ENCODE results near the gene AHDC1.

The AHDC1 gene

DNA sequence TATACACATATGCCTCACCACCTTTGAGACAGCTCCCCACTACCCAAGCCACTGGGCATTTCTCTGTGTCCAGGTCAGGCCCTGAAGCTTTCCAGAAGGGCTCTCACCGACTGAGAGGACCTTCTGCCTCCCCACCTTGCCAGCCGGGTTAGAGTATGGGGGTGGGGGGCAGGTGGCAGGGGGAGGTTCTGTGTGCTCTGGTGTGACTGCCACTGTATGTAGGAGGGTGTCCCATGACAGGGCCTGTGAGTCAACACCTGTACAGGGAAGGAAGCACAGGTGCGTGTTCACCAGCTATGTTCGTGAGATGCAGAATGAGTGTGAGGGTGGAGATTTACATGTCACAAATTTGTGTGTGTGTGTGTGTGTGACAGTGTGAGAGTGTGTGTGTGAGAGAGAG lies 7.0 kb downstream of the AHDC1 start:
- DNase-seq, result no peak

- peak; percentile 46 for DNase-seq
Measured at GRCh38 chr1:27596261-27596660, 7.7 kb downstream of the AHDC1 start.

DNA sequence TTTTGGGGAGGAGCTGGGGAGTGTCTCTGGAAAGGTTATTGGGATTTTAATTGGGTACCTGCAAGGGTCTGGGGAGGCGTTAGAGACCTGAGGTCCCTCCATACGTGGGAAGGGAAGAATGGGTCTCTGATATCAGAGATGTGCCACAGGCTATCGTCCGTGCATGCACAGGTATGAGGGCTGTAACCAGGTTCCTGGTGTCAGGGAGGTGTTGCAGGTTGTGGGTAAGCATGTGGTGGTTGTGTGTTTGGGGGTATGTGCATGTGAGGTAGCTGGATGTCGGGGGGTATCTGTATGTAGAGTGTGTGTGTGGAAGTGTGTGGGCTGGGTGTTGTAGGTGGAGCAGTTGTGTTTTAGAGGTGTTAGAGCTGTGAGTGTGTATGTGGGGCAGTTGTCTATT lies 8.3 kb downstream of the AHDC1 start:
- DNase-seq, result no peak

GRCh38 chr1:27594564-27595510 lies 9.1 kb downstream of the AHDC1 start:
- DNase-seq, result peak; percentile 45

- no peak for DNase-seq
Measured at GRCh38 chr1:27593678-27594563, 10.0 kb downstream of the AHDC1 start.

DNA sequence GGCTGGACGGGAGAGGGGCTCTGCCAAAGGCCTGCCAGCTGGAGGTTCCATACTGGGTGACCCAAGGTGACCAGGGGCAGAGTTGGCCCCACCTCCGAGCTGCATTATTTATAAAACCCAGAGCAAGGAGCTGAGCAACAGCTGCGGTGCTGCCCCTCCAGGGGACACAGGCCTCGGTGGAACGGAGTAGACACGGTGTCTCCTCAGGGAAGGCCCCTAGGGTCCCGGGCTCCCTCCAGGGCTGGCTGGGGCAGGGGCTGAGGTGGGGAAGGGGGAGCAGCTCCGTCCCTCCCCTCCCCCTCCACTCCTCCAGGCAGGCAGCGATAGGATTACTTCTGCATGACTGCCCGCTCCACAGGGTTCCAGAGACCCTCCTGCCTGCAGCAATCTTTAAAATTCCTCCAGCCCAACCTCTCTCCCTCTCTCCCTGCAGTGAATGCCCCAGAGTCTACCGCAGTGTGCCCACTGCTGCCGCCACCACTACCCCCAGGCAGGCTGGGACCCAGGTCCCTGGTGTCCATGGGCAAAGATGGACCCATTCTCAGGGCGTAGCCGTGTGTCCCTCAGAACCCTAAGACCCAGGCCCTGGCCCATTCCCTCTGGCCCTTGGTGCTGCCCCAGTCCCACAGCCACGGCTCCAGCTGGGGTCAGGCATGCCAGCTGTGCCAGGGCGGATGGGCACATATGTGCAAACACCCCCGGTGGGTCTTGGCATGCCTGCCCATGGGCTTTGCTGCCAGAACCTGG lies 10.8 kb downstream of the AHDC1 start:
- no peak for DNase-seq

DNA sequence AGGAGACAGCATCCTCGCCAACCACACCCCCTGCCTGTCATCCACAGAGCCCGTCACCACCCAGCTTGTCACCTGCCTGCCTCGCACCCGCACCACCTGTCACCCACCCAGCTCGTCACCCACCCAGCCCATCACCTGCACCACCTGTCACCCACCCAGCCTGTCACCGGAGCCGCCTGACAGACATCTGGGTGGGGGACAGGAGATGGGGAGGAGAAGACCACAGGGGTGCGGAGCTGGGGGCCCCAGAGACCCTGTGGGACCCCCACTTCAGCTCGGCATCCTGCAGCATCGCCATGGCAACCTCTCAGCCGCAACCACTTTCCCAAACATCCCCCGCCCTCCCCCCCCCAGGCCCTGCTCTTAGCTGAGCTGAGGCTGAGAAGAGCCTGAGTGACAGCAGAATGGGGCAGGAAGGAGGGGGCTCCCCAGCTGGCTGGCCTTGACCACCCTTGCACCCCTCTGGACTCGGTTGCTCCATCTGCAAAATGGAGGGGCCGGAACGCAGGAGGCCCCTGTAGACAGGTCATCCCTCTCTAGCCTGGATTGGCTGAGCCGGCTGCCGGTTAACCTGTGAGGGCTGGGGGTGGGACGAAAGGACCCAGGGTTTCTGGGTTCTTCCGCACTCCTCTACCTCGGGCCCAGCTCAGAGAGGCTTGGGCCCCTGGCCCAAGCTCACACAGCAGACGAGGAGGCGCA lies 11.6 kb downstream of the AHDC1 start:
- no peak for DNase-seq

DNA sequence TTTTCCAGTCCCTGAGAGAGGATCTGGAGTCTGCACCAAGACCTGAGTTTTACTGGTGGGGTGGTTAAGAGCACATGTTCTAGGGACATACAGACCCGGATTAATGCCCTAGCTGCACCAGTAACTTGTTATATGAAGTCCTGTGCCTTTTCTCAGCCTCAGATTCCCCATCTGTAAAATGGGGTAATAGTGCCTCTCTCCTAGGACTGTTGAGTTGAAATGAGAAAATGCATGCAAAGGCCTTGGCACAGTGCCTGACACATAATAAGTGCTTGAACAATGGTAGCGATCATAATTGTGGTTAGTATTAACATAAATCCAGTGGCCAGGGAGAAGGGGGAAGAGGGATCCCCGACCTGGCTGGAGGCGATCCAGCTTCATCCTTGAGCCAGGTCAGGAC lies 12.3 kb downstream of the AHDC1 start:
- peak; percentile 52 for DNase-seq

DNA sequence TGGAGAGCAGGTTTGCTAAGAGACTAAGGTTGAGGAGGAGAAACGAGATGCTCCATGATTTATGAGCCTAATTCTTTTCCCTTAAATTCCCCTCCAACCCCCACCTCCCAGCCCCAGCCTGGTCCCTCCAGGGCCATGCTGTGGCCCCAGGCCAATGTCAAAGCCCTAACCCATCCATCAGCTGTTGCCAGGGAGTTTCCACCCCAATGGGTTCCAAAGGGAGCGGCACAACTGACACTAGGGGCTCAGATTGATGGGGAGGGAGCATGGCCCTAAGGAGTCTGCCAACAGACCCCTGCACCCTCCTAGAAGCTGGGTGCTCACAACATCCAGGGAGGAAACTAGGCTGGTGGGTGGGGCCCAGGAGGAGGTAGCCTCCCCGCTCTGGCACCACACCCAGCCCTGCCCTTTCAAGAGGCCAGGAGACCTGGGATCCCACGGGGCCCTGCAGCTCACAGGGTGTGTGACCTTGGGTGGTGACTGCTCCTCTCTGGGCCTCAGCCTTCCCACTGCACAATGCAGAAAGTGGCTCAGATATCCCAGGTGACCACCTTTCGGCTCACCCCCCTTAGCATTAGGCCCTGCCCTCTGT lies 12.9 kb downstream of the AHDC1 start:
- no peak for DNase-seq

DNA sequence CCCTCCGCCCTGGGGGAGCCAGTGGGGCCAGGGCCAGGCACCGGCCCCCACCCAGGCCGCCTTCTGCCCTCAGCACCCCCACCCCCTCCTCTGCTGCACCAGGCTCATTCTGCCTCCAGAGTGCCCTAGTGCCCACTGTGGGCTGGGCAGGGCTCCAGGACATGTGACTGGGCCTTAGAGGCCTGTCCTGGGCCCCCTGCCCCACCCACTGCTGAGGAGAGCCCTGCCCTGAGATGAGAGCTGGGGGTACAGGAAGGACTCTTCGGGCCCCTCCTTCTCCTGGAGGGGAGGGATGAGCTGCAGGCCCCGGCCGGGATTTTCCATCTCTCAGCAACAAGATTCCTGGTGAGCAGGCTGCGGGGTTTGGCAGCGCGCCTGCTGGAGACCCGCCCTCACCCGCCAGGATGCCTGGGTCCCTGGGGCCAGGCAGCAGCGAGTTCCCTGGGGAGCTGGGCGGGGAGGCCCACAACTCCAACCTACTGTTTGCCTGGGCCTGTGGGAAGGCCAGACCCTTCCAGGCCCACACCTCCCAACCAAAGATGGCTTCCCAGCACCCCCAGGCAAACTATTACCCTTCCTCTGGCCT lies 14.0 kb downstream of the AHDC1 start:
- DNase-seq, result no peak

- no peak for DNase-seq
Measured at GRCh38 chr1:27589441-27589840, 14.5 kb downstream of the AHDC1 start.

- no peak for DNase-seq
Measured at GRCh38 chr1:27588256-27589232, 15.4 kb downstream of the AHDC1 start.

GRCh38 chr1:27585684-27586083 lies 18.3 kb downstream of the AHDC1 start:
- no peak for DNase-seq

DNA sequence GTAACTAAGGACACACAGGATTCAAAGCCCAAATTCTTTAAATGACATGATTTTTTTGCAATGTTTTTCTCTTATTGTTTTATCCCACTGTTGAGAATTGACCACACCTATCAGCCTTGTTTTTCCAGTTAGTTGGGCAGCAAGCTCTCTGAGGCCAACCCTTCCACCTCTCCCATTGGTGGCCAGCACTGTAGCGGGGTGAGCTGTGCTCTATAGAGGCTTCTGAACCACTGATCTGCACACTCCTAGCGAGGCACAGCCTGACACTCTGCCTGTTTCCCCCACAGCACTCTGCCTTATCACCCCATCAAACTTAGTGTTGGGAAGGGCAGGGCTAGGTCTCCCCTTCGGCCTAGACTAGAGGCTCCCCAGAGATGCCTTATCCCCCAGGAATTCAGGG lies 19.5 kb downstream of the AHDC1 start:
- DNase-seq, result no peak

DNA sequence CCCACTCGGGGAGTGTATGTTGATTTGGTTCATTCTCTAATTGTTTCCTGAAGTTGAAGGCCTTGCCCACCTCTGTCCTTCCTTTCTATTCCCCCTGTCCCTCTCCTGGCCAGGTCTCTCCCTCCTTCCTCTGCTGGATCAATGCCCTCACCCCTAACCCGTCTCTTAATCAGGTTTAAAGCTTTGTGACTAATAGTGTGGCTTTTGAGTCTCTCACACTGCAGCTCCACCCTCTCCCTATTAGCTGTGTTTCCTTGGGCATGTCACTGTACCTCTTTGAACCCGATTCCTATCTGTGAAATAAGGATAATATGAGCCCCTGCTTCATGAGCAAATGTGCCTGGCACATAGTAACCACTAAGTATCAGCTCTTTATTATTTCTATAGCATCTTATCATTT lies 20.5 kb downstream of the AHDC1 start:
- DNase-seq, result no peak

- no peak for DNase-seq
Measured at GRCh38 chr1:27581823-27582243, 22.1 kb downstream of the AHDC1 start.

DNA sequence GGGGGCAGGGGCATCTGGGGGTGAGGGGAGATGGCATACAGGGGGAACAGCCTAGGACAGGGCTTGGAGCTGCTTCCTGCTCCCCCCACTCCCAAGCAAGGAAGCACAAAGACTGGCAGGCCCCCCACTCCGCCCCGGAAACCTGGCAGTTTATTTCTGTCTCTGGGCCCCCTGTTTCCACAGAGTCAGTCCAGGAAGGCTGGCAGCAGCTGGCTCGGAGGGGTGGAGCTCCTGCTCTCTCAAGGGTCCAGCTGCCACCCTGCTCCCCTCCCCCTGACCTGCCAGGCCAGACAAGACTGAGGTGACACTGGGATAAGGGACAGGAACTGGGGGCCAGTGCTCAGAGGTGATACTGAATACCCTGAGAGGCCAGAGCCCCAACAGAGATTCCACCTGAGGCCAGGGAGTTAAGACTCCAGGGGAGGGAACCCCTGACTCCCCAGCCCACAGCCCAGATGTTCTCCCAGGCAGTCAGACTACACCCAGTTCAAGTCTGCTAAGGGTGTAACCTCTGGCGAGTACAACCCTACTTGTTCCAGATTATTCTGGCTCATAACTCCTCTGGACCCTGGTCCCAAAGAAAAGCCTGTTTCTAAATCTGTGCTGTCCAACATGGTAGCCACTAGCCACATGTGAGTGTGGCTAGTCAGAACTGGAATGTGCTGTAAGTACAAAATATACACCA lies 26.3 kb downstream of the AHDC1 start:
- DNase-seq, result peak; percentile 59

DNA sequence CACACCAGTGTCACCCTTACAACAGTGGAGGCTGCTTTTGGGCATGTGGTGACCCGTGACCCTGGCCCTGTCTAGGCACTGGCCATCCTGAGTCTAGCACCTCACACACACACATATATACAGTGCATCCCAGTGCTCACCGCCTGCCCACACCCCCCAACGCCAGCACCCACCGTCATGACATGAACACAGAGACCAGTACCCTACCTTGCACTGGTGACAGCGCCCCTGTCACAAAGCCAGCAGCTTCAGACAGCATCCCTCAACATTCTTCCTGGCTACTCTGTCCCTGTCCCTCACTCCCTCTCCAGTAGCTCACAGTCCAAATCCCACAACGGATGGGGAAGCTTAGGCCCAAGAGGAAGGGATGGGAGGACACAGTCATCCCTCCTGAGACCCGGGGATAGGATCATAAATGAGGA lies 27.1 kb downstream of the AHDC1 start:
- no peak for DNase-seq

GRCh38 chr1:27575840-27576331 lies 28.1 kb downstream of the AHDC1 start:
- peak; percentile 55 for DNase-seq
